ENCODE results near the gene SLC8A1. TPM values are rescaled to one million over a fixed set of nuclear protein-coding genes. Genes with fewer than 3 reads are reported as not detected.

The SLC8A1 gene
- total and polyA plus RNA-seq, 2 of the 13 experiments (the other 11 are each of a cell fraction or from before 2014, with no cell fraction given) = not detected

DNA sequence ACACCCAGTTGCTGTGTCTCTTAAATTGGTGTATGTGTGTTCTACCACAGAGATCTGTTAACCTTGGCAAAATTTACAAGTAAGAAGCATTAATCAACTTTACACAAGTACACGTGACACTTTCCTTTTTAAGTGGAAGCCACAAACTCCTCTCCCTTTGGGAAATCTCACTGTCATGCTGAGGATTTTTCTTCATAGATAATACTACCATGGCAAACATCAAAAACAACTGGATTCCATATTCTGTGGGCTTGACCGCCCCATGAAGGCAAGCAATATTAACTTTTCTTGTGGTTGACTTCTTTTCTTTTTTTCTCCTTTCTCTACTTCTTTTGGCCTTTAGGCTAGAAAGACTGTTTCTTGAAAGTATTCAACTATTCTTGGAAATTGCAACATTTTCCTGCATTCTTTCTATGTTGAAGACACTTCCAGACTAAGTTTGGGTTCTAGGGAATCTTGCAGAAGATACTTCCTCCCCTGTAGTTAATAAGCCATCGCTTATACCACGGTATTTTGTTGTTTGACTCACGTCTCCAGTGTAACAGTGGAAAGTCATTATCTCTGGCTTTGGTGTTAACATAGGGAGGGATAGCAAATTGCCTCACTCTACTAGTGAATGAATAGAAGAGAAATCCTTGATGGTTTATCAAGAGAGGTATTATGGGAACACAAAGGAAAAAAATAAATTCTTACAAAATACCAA is 79.5 kb downstream of the SLC8A1 start:
- TF ChIP-seq PRPF4 (IDR thresholded peaks at IDR 0.05; ENCODE audit: low read depth, low read length, poor library complexity, severe bottlenecking) = no peak
- no peak for TF ChIP-seq ZBTB7A (CRISPR knock-in tag; IDR thresholded peaks at IDR 0.05)
- no peak for TF ChIP-seq CC2D1A (CRISPR knock-in tag; IDR thresholded peaks at IDR 0.05)
- in situ Hi-C loops (cut with HindIII; ENCODE audit: extremely low pct_ligation_motif_present, low pct_unique_long_range_greater_than_20kb) (no loop called here), intact Hi-C loops (cut with micrococcal nuclease; ENCODE audit: unreplicated experiment) (no loop called here)
- Histone ChIP-seq H4K20me1 (ENCODE audit: insufficient read depth, low read length) (no peaks in the 10 kb centered on the region), H3K9ac (ENCODE audit: insufficient read depth, low read depth, low read length) (no peak overlapping the region), H3K4me2 (ENCODE audit: low read depth, low read length) (no peak overlapping the region), H3K27ac (ENCODE audit: extremely low read length, insufficient read depth, low read length) (no peak overlapping the region), H3K36me3 (replicated peaks in 1 of 2; ENCODE audit: control insufficient read depth in 1 of 2, insufficient read depth in 2 of 2, low read length in 2 of 2) (no peaks in the 10 kb centered on the region), H3K79me2 (ENCODE audit: insufficient read depth, low read length) (no peaks in the 10 kb centered on the region), H3K4me3 (replicated peaks in 1 of 3; ENCODE audit: insufficient read depth in 1 of 3, low read depth in 2 of 3, low read length in 3 of 3) (no peak overlapping the region), H2AFZ (ENCODE audit: low read length) (no peak overlapping the region), H3K4me1 (ENCODE audit: insufficient read depth, low read length) (no peaks in the 10 kb centered on the region), H3K27me3 (ENCODE audit: control insufficient read depth in 1 of 2, insufficient read depth in 2 of 2, low read length in 2 of 2) (no peaks in the 10 kb centered on the region), H3K9me3 (ENCODE audit: low read length) (no peaks in the 10 kb centered on the region)
- DNase-seq (ENCODE audit: low spot score) (no peak), ATAC-seq (no peak), FAIRE-seq (no peak)
- BruUV-seq (replicated peaks) = no TSS peak
- 1% methylated on average over 5 of the region's 5 CpGs for WGBS (ENCODE audit: low lambda C conversion rate)
- CTCF ChIA-PET (ENCODE audit: low intra/inter-chr PET ratio, low total read pairs) = no interaction called here
- POLR2A ChIA-PET = no interaction called here

GRCh38 chr2:40371525-40372282 is 80.2 kb downstream of the SLC8A1 start:
- Histone ChIP-seq H2AFZ (ENCODE audit: low read length) (no peak overlapping the region), H3K4me3 (replicated peaks in 1 of 3; ENCODE audit: insufficient read depth in 1 of 3, low read depth in 2 of 3, low read length in 3 of 3) (no peak overlapping the region), H3K79me2 (ENCODE audit: insufficient read depth, low read length) (no peaks in the 10 kb centered on the region), H3K4me2 (ENCODE audit: low read depth, low read length) (no peak overlapping the region), H3K27me3 (ENCODE audit: control insufficient read depth in 1 of 2, insufficient read depth in 2 of 2, low read length in 2 of 2) (no peaks in the 10 kb centered on the region), H3K9me3 (ENCODE audit: low read length) (no peaks in the 10 kb centered on the region), H3K4me1 (ENCODE audit: insufficient read depth, low read length) (no peaks in the 10 kb centered on the region), H3K9ac (ENCODE audit: insufficient read depth, low read depth, low read length) (no peak overlapping the region), H3K27ac (ENCODE audit: extremely low read length, insufficient read depth, low read length) (no peak overlapping the region), H4K20me1 (ENCODE audit: insufficient read depth, low read length) (no peaks in the 10 kb centered on the region), H3K36me3 (replicated peaks in 1 of 2; ENCODE audit: control insufficient read depth in 1 of 2, insufficient read depth in 2 of 2, low read length in 2 of 2) (no peaks in the 10 kb centered on the region)
- no TSS peak for BruUV-seq (replicated peaks)
- ChIA-PET CTCF (ENCODE audit: low intra/inter-chr PET ratio, low total read pairs) (no interaction called here), POLR2A (no interaction called here)
- intact Hi-C loops (cut with micrococcal nuclease; ENCODE audit: unreplicated experiment) = no loop called here
- ATAC-seq (no peak), DNase-seq (ENCODE audit: low spot score) (no peak), FAIRE-seq (no peak)
- 0% methylated on average over 4 of the region's 4 CpGs for WGBS (ENCODE audit: low lambda C conversion rate)
- in situ Hi-C loops (cut with HindIII; ENCODE audit: extremely low pct_ligation_motif_present, low pct_unique_long_range_greater_than_20kb) = no loop called here
- TF ChIP-seq ZNF432 (CRISPR knock-in tag; IDR thresholded peaks at IDR 0.05; ENCODE audit: borderline replicate concordance) = no peak
- no peak for TF ChIP-seq MNT (IDR thresholded peaks at IDR 0.05)
- TF ChIP-seq XBP1 (CRISPR knock-in tag; IDR thresholded peaks at IDR 0.05) = no peak
- TF ChIP-seq, protein P1, sequence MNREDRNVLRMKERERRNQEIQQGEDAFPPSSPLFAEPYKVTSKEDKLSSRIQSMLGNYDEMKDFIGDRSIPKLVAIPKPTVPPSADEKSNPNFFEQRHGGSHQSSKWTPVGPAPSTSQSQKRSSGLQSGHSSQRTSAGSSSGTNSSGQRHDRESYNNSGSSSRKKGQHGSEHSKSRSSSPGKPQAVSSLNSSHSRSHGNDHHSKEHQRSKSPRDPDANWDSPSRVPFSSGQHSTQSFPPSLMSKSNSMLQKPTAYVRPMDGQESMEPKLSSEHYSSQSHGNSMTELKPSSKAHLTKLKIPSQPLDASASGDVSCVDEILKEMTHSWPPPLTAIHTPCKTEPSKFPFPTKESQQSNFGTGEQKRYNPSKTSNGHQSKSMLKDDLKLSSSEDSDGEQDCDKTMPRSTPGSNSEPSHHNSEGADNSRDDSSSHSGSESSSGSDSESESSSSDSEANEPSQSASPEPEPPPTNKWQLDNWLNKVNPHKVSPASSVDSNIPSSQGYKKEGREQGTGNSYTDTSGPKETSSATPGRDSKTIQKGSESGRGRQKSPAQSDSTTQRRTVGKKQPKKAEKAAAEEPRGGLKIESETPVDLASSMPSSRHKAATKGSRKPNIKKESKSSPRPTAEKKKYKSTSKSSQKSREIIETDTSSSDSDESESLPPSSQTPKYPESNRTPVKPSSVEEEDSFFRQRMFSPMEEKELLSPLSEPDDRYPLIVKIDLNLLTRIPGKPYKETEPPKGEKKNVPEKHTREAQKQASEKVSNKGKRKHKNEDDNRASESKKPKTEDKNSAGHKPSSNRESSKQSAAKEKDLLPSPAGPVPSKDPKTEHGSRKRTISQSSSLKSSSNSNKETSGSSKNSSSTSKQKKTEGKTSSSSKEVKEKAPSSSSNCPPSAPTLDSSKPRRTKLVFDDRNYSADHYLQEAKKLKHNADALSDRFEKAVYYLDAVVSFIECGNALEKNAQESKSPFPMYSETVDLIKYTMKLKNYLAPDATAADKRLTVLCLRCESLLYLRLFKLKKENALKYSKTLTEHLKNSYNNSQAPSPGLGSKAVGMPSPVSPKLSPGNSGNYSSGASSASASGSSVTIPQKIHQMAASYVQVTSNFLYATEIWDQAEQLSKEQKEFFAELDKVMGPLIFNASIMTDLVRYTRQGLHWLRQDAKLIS (CRISPR knock-in tag; IDR thresholded peaks at IDR 0.05) = no peak
- no peak for TF ChIP-seq ZNF3 (CRISPR knock-in tag; IDR thresholded peaks at IDR 0.05)
- no peak for TF ChIP-seq HOXA9 (CRISPR knock-in tag; IDR thresholded peaks at IDR 0.05; ENCODE audit: borderline replicate concordance)
